GM19438 (cell line): ENCODE data around the gene TMEM165.

Experiments used
- ATAC-seq: cut with Tn5 transposase; IDR thresholded peaks from one replicate; pipeline ENCODE4 v1.9.1; 2021; ENCODE audit warnings: low read depth; ENCODE audit not compliant: unreplicated experiment

Gene TMEM165

GRCh38 chr4:55447108-55447708 lies 51.5 kb downstream of the TMEM165 start:
- no peak for ATAC-seq

DNA sequence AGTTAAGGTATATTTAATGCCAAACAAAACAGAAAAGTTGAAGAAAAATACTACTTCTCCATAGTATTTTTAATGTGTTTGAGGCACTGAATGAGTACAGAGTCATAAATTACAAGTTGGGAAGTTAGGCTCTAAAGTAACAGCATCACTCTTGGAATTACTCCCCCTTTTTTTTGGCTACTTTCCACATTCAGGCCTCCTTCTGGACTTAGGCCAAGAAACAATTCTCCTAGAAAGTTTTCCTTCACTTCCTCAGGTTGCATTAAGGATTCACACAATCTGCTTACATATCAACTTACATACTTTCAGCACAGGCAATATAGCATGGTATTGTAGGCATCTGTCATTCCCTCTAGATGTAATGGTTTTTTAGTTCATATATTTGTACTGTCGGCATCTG lies 52.1 kb downstream of the TMEM165 start:
- ATAC-seq: no peak

DNA sequence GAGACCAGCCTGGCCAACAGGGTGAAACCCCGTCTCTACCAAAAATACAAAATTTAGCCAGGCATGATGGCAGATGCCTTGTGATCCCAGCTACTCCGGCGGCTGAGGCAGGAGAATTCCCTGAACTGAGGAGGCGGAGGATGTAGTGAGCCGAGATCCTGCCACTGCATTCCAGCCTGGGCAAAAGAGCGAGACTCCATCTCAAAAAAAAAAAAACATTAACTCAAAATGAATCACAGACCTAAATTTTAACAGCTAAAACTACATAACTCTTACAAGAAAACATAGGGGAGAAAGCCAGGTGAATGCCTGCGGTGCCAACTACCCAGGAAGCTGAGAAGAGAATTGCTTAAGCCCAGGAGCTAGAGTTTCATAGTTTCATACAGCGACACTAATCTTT lies 54.8 kb downstream of the TMEM165 start:
- no peak for ATAC-seq

DNA sequence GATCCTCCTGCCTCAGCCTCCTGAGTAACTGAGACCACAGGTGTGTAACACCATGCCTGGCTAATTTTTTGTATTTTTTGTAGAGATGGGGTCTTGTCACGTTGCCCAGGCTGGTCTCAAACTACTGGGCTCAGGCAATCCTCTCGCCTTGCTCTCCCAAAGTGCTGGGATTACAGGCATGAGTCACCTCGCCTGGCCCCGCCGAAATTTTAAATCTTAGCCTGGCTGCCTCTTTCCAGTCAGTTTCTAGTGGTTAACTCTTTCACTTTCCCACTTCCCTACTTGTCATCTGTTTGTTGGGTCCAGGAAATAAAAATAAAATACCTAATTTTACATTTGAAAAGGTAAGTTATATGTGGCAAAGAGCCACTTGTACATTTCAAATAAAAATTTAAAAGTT lies 62.4 kb downstream of the TMEM165 start:
- ATAC-seq: no peak

- ATAC-seq: no peak
Measured at GRCh38 chr4:55458611-55459010, 62.9 kb downstream of the TMEM165 start.

DNA sequence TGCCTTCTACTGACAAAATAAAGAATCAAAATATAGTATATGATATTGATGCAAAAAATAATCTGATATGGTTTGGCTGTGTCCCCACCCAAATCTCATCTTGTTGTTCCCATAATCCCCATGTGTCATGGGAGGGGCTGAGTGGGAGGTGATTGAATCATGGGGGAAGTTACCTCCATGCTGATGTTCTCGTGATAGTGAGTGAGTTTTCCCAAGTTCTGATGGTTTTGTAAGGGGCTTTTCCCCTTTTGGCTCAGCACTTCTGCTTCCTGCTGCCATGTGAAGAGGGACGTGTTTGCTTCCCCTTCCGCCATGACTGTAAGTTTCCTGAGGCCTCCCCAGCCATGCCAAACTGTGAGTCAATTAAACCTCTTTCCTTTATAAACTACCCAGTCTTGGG lies 70.2 kb downstream of the TMEM165 start:
- ATAC-seq: no peak

- ATAC-seq: no peak
Measured at GRCh38 chr4:55468724-55469123, 73.0 kb downstream of the TMEM165 start.

- ATAC-seq: no peak
Measured at GRCh38 chr4:55469979-55470378, 74.2 kb downstream of the TMEM165 start.
